Medulla oblongata (tissue), 1 donor: ENCODE measurements around the gene IFT81.
"Not testable (repeated sequence)": the region's sequence is repeated elsewhere in the genome, so short reads cannot be mapped to it uniquely, and the experiment has no call there.

Experiments
- DNase-seq: peaks from one replicate; pipeline ENCODE4 v3.0.0-alpha.2; 2015; ENCODE audit errors: extremely low spot score

IFT81 gene

DNA sequence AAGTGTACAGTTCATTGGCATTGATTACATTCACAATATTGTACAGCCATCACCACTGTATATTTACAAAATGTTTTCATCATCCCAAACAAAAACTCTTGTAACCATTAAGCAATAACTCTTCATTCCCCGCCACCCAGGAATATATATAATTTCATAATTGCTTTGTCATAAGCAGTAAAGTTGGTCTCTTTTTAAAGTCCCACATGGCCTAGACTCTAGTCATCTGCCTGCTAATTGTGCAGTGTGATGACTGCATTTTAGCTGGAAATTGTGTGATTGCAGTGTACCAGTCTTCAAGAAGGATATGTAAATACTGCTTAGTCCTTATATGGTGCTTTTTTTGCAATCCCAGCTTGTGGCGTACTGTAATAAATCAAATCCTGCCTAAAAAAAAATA, 81.8 kb downstream of the IFT81 start:
- no peak for DNase-seq

GRCh38 chr12:110211639-110212536, 87.7 kb downstream of the IFT81 start:
- not testable (repeated sequence) for DNase-seq

GRCh38 chr12:110217996-110218674, 94.0 kb downstream of the IFT81 start:
- DNase-seq: no peak

DNA sequence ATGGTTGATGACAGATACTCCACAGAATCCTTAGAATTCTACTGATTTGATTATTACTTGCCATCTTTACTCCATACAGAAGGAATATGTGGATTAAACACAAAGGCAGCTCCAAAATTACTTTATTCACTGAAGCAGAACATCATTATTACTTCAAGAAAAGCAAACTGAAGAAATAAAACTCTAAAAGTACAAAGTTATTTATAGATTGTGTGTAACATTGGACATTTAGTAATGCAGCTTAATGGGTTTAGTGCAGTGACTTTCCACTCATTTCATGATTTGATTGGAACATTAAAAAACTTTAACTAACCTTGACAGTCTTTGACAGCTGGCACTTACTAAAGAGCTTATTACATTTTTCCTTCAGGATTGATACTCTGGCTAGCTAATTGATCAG, 97.9 kb downstream of the IFT81 start:
- DNase-seq: no peak

DNA sequence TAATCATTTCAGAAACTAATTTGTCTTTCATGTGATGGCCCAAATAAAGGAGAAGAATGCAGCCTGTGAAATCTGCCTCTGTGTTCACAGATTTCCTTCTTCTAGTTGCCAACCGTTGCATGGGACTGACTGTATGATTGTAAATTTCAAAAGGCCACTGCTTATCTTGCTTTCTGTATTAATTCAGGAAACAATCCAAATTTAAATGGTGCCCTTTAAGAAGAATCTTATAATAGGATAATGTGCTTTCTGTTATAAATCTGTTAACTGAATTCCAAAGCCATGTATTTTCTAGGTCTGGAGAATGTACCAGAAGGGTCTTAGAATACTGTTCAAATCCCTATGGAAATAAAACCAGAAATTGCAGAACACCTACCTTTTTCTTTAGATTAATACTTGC, 98.3 kb downstream of the IFT81 start:
- DNase-seq: no peak

DNA sequence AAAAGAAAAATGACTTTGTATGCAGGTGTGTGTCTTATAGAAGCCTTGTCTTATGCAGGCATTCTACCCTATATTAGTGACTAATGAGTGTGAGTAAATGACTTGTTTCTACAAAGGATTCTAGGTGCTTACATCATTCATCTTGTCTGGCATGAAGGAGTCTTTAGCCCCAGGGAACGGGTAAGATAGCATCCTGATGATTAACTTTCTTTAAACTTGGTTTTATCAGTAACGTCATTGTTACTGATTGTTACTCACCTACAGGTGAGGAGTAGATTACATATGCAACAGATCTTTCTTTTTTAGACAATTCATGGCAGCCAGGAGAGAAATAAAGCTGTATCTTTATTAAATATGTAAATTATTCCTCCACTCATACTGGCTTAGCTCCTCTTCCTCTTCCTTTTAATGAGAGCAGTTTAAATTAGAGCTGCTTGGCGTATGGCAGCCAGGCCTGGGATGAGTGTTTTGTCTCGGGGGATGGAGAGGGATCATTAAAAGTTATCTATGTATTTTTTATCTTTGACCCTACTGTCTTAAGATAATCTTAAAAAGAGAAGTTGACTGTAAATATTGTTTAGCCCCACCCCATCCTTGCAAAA, 99.7 kb downstream of the IFT81 start:
- no peak for DNase-seq

- peak; percentile 72 for DNase-seq
Measured at GRCh38 chr12:110224379-110225304, 100.5 kb downstream of the IFT81 start.

DNA sequence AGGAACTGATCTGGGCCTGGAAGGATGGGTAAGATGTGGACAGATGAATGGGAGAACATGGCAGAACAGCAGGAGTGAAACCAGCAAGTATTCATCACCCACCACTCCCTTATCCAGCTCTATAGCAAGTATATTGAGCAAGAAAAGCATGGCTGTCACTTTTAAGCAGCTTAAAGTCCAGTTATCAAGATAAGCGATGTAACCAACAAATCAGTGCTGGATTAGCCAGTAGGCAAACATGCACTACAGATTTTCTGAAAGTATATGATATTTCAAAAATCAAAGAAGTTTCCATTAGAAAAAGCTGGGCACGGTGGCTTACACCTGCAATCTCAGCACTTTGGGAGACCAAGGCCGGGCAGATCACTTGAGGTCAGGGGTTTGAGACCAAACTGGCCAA, 103.0 kb downstream of the IFT81 start:
- DNase-seq: no peak

- not testable (repeated sequence) for DNase-seq
Measured at GRCh38 chr12:110228348-110228747, 104.2 kb downstream of the IFT81 start.

- DNase-seq: no peak
Measured at GRCh38 chr12:110228756-110229155, 104.6 kb downstream of the IFT81 start.

GRCh38 chr12:110229409-110229808, 105.3 kb downstream of the IFT81 start:
- DNase-seq: no peak

DNA sequence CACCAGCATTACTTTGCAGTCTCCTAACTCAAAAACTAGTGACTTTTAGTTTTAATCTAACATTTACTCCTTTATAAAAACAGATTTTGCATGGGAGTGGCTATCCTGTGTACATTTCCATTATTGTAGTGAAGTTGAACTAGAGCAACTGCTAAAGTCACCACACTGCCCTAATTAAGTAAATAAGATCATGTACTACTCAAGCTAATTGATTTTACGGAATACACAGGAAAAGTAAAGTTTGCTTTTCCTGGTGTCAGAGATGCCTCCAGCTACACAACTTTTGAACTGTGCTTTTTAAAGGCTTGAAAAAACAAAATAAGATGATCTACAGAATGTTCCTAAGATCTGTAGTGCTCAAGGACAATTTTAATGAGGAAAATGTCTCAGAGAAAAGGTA, 106.5 kb downstream of the IFT81 start:
- no peak for DNase-seq

GRCh38 chr12:110233212-110233903, 109.2 kb downstream of the IFT81 start:
- DNase-seq: no peak

GRCh38 chr12:110234331-110234751, 110.2 kb downstream of the IFT81 start:
- no peak for DNase-seq

DNA sequence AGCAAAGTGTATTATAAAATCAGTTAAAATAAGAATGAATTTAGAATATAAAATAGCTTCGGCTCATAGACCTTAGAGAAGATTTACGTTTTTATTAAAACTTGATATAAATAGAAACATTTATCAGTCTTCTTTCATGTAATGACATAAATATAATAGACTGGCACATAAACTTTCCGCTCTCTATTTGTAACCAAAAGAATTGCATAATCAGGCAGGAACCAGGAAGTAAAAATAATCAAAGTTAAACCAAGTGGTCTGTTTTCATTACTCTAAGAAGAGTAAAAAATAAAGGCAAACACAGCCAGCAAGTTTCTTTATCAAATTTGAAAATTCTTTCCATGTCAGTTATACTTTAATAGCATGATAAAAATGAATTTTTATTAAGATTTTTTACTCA, 110.6 kb downstream of the IFT81 start:
- peak; percentile 27 for DNase-seq

DNA sequence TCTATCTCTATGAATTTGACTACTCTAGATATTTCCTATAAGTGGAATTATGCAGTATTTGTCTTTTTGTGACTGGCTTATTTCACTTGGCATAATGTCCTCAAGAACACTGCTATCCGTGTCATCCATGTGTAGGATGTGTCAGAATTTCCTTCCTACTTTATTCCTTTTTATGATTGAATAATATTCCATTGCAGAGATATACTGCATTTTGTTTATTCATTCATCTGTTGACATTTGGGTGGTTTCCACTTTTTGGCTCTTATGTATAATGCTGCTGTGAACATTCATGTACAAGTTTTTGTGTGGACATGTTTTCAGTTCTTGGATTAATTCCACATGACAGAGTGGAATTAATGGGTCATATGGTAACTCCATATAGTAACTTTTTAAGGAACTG, 111.2 kb downstream of the IFT81 start:
- DNase-seq: no peak

DNA sequence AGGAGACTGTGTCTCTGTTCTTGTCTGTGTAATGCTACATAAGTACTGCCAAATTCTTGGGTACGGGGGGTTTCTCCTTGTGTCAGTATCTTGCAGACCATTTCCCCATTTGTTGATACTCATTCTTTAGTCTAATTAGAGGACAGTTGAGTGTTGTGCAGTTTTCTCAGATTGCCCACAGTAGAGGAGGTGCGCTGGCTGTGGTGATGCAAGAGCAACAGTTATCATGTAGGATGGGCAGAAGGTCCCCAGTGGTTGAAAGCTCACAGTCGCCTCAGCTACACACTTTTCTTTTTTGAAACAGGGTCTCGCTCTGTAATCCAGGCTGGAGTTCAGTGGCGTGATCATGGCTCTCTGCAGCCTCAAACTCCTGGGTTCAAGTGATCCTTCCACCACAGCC, 119.1 kb downstream of the IFT81 start:
- DNase-seq: no peak

DNA sequence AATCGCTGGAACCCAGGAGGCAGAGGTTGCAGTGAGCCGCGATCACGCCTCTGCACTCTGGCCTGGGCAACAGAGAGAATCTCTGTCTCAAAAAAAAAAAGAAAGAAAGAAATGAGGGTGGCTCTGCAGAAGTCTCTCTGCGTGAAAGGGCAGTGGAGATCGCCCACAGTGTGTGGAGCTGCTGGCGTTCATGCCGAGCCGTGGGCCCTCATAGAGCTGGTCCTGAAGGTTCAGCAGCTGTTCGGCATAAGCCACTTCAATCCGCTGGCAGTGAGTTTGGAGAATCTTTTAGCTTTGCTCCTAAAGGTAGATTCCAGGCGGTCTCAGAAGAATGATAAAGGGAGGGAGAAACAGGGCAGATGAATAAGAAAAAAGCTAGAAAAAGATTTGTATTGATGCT, 120.2 kb downstream of the IFT81 start:
- no peak for DNase-seq

GRCh38 chr12:110244829-110245228, 120.7 kb downstream of the IFT81 start:
- no peak for DNase-seq

GRCh38 chr12:110245369-110245772, 121.2 kb downstream of the IFT81 start:
- DNase-seq: no peak
